GM12878 (cell line): ENCODE results near the gene ZMIZ2. TPM values are rescaled to one million over a fixed set of nuclear protein-coding genes. Genes with fewer than 3 reads are reported as not detected.
A peak's percentile ranks its signal among the peaks of the same experiment; 100 is the strongest.

Experiments used
- ATF2 ChIP-seq: IDR thresholded peaks from 2 replicates; pipeline ENCODE4 v1.6.1; 2012; ENCODE audit warnings: low read length, inconsistent platforms
- CREM ChIP-seq: IDR thresholded peaks from 2 replicates; pipeline ENCODE4 v1.6.1; 2014; ENCODE audit warnings: antibody characterized with exemption, low read depth
- EGR1 ChIP-seq, 2 experiments: IDR thresholded peaks; 1 replicate in 1 of 2; 2 replicates in 1 of 2; pipeline ENCODE4 v1.6.1; 2011 to 2012; ENCODE audit warnings: low read depth in 2 of 2, low read length in 2 of 2, borderline replicate concordance in 1 of 2, mild to moderate bottlenecking in 1 of 2, moderate library complexity in 1 of 2
- IRF5 ChIP-seq: fragments of 450-650 bp; IDR thresholded peaks from 2 replicates; pipeline ENCODE4 v1.6.1; 2017; ENCODE audit warnings: borderline replicate concordance
- KLF5 ChIP-seq: fragments of 450-650 bp; IDR thresholded peaks from 2 replicates; pipeline ENCODE4 v1.6.1; 2014; ENCODE audit warnings: mild to moderate bottlenecking; ENCODE audit not compliant: partially characterized antibody
- MTA2 ChIP-seq: fragments of 450-650 bp; IDR thresholded peaks from 2 replicates; pipeline ENCODE4 v1.6.1; 2016; ENCODE audit warnings: low read depth, mild to moderate bottlenecking, moderate library complexity
- MYB ChIP-seq: fragments of 150-350 bp; IDR thresholded peaks from 2 replicates; pipeline ENCODE4 v1.6.1; 2014; ENCODE audit warnings: mild to moderate bottlenecking, low read depth, low read length, borderline replicate concordance
- NR2F1 ChIP-seq: fragments of 450-650 bp; conservative IDR thresholded peaks from 2 replicates; pipeline ENCODE4 v1.6.1; 2017; ENCODE audit warnings: mild to moderate bottlenecking
- PAX5 ChIP-seq: IDR thresholded peaks from 2 replicates; pipeline ENCODE4 v1.6.1; 2011; ENCODE audit warnings: low read depth, low read length, borderline replicate concordance
- PBX3 ChIP-seq: IDR thresholded peaks from 2 replicates; pipeline ENCODE4 v1.6.1; 2011; ENCODE audit warnings: mild to moderate bottlenecking, low read depth, low read length, moderate library complexity; ENCODE audit not compliant: insufficient replicate concordance
- POLR2A ChIP-seq: IDR thresholded peaks from 2 replicates; pipeline ENCODE4 v1.6.1; 2011; ENCODE audit warnings: low read depth, mild to moderate bottlenecking, low read length
- POU2F2 ChIP-seq: IDR thresholded peaks from 3 replicates; pipeline ENCODE4 v1.6.1; 2011; ENCODE audit warnings: low read depth, mild to moderate bottlenecking, low read length, borderline replicate concordance
- RBBP5 ChIP-seq: fragments of 200-600 bp; sonication (generic); conservative IDR thresholded peaks from 2 replicates; pipeline ENCODE4 v1.6.1; 2016
- RELA ChIP-seq: fragments of 450-650 bp; IDR thresholded peaks from 2 replicates; pipeline ENCODE4 v1.8.0; 2014; ENCODE audit warnings: borderline replicate concordance; ENCODE audit not compliant: partially characterized antibody
- RUNX3 ChIP-seq: IDR thresholded peaks from 2 replicates; pipeline ENCODE4 v1.6.1; 2012; ENCODE audit warnings: low read length, inconsistent platforms
- SPI1 ChIP-seq: IDR thresholded peaks from 2 replicates; pipeline ENCODE4 v1.6.1; 2011; ENCODE audit warnings: low read depth, mild to moderate bottlenecking, low read length, moderate library complexity, borderline replicate concordance; ENCODE audit not compliant: insufficient read depth
- TBL1XR1 ChIP-seq: IDR thresholded peaks from 2 replicates; pipeline ENCODE4 v1.6.1; 2012; ENCODE audit warnings: low read depth, low read length, improper control_type of control experiment
- WRNIP1 ChIP-seq: IDR thresholded peaks from 2 replicates; pipeline ENCODE4 v1.6.1; 2011; ENCODE audit warnings: low read depth, low read length, improper control_type of control experiment, borderline replicate concordance
- YBX1 ChIP-seq: fragments of 450-650 bp; IDR thresholded peaks from 2 replicates; pipeline ENCODE4 v1.6.1; 2016; ENCODE audit warnings: antibody characterized with exemption
- polyA plus RNA-seq, 11 experiments: library from polyadenylated mRNA; depleted of rRNA in 4 of 11; unstranded in 6 of 11; stranded (reverse) in 5 of 11; fragments of >200 nt; fragmentation: Nextera tagmentation in 4 of 11; fragmentation: Illumina TruSeq in 1 of 11; extraction: Ambion mirVana in 4 of 11; extraction: Trizol in 1 of 11; gene quantifications; 1 replicate in 1 of 11; 2 replicates in 10 of 11; pipeline versions ENCODE4 v1.2.1 to v1.2.3, GENCODE V29; 2011 to 2016; ENCODE audit warnings: inconsistent platforms in 2 of 11, missing spikeins in 2 of 11, low read depth in 1 of 11
- total RNA-seq, 4 experiments: library from RNA; depleted of rRNA in 3 of 4; stranded (reverse); fragments of >200 nt in 3 of 4; fragmentation: Illumina TruSeq in 1 of 4; extraction: Trizol in 1 of 4; gene quantifications; 2 replicates each; pipeline versions ENCODE4 v1.2.1 to v1.2.3, GENCODE V29; 2013 to 2021

The ZMIZ2 gene
- total and polyA plus RNA-seq, 10 of the 15 experiments (the other 5 are each of a cell fraction or from before 2014, with no cell fraction given), result 0.71 to 158 (median 17.0) TPM

- peak; percentile 34; the same call in 1 of the 2 replicates for TF ChIP-seq MTA2
- TF ChIP-seq WRNIP1, result 0 out of 2 replicates have a peak, but pooled peaks have one; percentile 51
- TF ChIP-seq RUNX3, result no peak; the same call in 1 of the 2 replicates
- no peak for TF ChIP-seq ATF2
- peak; percentile 41 for TF ChIP-seq CREM
- no peak for TF ChIP-seq RBBP5
- TF ChIP-seq TBL1XR1, result no peak
- no peak for TF ChIP-seq POLR2A
- TF ChIP-seq PAX5, result 0 out of 2 replicates have a peak, but pooled peaks have one; percentile 13
- TF ChIP-seq POU2F2, result peak; percentile 54; the same call in 1 of the 3 replicates
- TF ChIP-seq PBX3, result peak; percentile 2
- TF ChIP-seq KLF5, result no peak
- no peak for TF ChIP-seq IRF5
- TF ChIP-seq YBX1, result no peak
- 0 out of 2 replicates have a peak, but pooled peaks have one; percentile 30 for TF ChIP-seq MYB
- no peak for TF ChIP-seq SPI1
- no peak for TF ChIP-seq RELA
- peak in 1 of 2 experiments; percentile 65; a peak in 1 of 3 replicates for TF ChIP-seq EGR1 (IDR thresholded peaks at IDR 0.05; ENCODE audit: borderline replicate concordance in 1 of 2, low read depth in 2 of 2, low read length in 2 of 2)
- TF ChIP-seq NR2F1, result no peak
Measured at GRCh38 chr7:44797329-44798258, 48.9 kb downstream of the ZMIZ2 start (continued).
